ENCODE data around the gene ZNF32.

DNA sequence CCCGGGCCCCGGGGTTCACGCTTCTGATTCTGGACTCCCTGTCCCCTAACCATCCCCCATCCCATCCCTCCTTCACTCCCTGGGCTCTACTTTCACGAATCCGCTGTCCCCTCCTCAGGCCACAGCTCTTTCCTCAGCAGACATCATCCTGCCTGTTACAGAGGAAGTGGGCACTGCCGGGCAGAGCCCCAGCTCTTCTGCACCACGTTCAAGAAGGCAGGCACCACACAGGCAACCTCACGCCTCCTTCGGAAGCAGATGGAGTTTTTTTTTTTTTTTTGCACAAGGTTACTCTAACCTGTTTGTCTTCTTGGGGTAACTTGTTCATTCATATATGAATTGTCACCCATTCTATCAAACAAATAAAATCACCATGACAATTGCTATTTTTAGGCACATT is 17.9 kb upstream of the ZNF32 start:
- TF ChIP-seq, protein P1, sequence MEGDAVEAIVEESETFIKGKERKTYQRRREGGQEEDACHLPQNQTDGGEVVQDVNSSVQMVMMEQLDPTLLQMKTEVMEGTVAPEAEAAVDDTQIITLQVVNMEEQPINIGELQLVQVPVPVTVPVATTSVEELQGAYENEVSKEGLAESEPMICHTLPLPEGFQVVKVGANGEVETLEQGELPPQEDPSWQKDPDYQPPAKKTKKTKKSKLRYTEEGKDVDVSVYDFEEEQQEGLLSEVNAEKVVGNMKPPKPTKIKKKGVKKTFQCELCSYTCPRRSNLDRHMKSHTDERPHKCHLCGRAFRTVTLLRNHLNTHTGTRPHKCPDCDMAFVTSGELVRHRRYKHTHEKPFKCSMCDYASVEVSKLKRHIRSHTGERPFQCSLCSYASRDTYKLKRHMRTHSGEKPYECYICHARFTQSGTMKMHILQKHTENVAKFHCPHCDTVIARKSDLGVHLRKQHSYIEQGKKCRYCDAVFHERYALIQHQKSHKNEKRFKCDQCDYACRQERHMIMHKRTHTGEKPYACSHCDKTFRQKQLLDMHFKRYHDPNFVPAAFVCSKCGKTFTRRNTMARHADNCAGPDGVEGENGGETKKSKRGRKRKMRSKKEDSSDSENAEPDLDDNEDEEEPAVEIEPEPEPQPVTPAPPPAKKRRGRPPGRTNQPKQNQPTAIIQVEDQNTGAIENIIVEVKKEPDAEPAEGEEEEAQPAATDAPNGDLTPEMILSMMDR (conservative IDR thresholded peaks at IDR 0.05 in 1 of 2, IDR thresholded peaks at IDR 0.05 in 1 of 2; ENCODE audit: extremely low read depth in 1 of 2, insufficient read depth in 1 of 2, low read depth in 1 of 2, low read length in 2 of 2): no peak
- no peak for TF ChIP-seq EZH2 (IDR thresholded peaks at IDR 0.05; ENCODE audit: borderline replicate concordance, low read length)

All from mammary epithelial cell (primary cell).